Endothelial cell of umbilical vein (primary cell): ENCODE data around the gene RBM20. TPM values are rescaled to one million over a fixed set of nuclear protein-coding genes. Genes with fewer than 3 reads are reported as not detected.

Source experiments
- BruUV-seq: library from RNA; stranded (reverse); fragments of 400-500 nt; replicated peaks from 2 replicates; lab custom pipeline; 2021; lab: Mats Ljungman, UMichigan
- CTCF ChIA-PET: fragments of 300-600, 350-600 bp; sonication (Branson Sonifier 250); formaldehyde crosslinking; loops from one replicate; lab custom pipeline; 2021; ENCODE audit warnings: antibody characterized with exemption, inconsistent platforms; lab: Charles Lee
- POLR2A ChIA-PET: fragments of 300-600, 350-600 bp; sonication (Branson Sonifier 250); formaldehyde crosslinking; loops from one replicate; lab custom pipeline; 2021; ENCODE audit warnings: antibody characterized with exemption, inconsistent platforms; lab: Charles Lee
- DNase-seq: peaks from one replicate; pipeline ENCODE4 v3.0.0-alpha.2; 2011; ENCODE audit warnings: low read depth, low spot score
- FAIRE-seq: peaks from 2 replicates; lab custom pipeline; 2011; peaks lifted over from hg19 to GRCh38; lab: Jason Lieb, UNC
- H2AFZ ChIP-seq: 2 replicates; pipeline ENCODE4 v1.6.0; 2012; ENCODE audit warnings: low read depth, low read length, control low read depth, inconsistent platforms
- H3K27ac ChIP-seq: 2 replicates; pipeline ENCODE4 v1.5.1; 2011; ENCODE audit warnings: low read depth, mild to moderate bottlenecking, control low read depth, low read length, moderate library complexity; ENCODE audit not compliant: insufficient read depth
- H3K27me3 ChIP-seq, 2 experiments: 2 replicates each; pipeline versions ENCODE4 v1.6.0 to v1.6.1; 2011; ENCODE audit warnings: low read length in 2 of 2, mixed read lengths in 1 of 2; ENCODE audit not compliant: control insufficient read depth in 2 of 2, insufficient read depth in 2 of 2
- H3K36me3 ChIP-seq, 2 experiments: 2 replicates in 1 of 2; 3 replicates in 1 of 2; pipeline ENCODE4 v1.5.1; 2011; ENCODE audit warnings: low read length in 2 of 2, mild to moderate bottlenecking in 1 of 2, moderate library complexity in 1 of 2; ENCODE audit not compliant: control insufficient read depth in 2 of 2, insufficient read depth in 2 of 2; ENCODE audit errors: extremely low read depth in 1 of 2
- H3K4me1 ChIP-seq: 3 replicates; pipeline ENCODE4 v1.5.1; 2011; ENCODE audit warnings: mild to moderate bottlenecking, low read length; ENCODE audit not compliant: control insufficient read depth, insufficient read depth; ENCODE audit errors: extremely low read depth
- H3K4me2 ChIP-seq: 2 replicates; pipeline ENCODE4 v1.6.1; 2011; ENCODE audit warnings: low read length, control low read depth, mixed read lengths; ENCODE audit not compliant: insufficient read depth
- H3K4me3 ChIP-seq, 3 experiments: fragments of 200-600 bp in 1 of 3; sonication (generic), shearing (Covaris generic) in 1 of 3; replicated peaks in 1 of 3; 2 replicates each; pipeline ENCODE4 v1.5.1; 2011 to 2016; ENCODE audit warnings: control low read depth in 3 of 3, low read length in 3 of 3, mild to moderate bottlenecking in 2 of 3, inconsistent platforms in 1 of 3, low read depth in 1 of 3, moderate library complexity in 1 of 3; ENCODE audit not compliant: insufficient read depth in 1 of 3
- H3K79me2 ChIP-seq: 2 replicates; pipeline ENCODE4 v1.6.0; 2012; ENCODE audit warnings: low read length, inconsistent platforms; ENCODE audit not compliant: control insufficient read depth, insufficient read depth
- H3K9ac ChIP-seq: replicated peaks from 2 replicates; pipeline ENCODE3; 2011; ENCODE audit warnings: low read length, control low read depth; ENCODE audit not compliant: insufficient read depth; ENCODE audit errors: extremely low read depth
- H3K9me1 ChIP-seq: replicated peaks from 3 replicates; pipeline ENCODE4 v1.6.0; 2011; ENCODE audit warnings: mild to moderate bottlenecking, low read length; ENCODE audit not compliant: control insufficient read depth, insufficient read depth; ENCODE audit errors: extremely low read depth
- H3K9me3 ChIP-seq: replicated peaks from 2 replicates; pipeline ENCODE4 v1.5.1; 2012; ENCODE audit warnings: low read length, inconsistent platforms; ENCODE audit not compliant: control insufficient read depth, insufficient read depth
- H4K20me1 ChIP-seq: replicated peaks from 2 replicates; pipeline ENCODE3; 2011; ENCODE audit warnings: mild to moderate bottlenecking, low read length; ENCODE audit not compliant: control insufficient read depth, insufficient read depth; ENCODE audit errors: extremely low read depth
- EZH2 ChIP-seq: IDR thresholded peaks from 2 replicates; pipeline ENCODE4 v1.6.1; 2012; ENCODE audit warnings: borderline replicate concordance, low read depth, mild to moderate bottlenecking, moderate library complexity, low read length, inconsistent platforms; ENCODE audit not compliant: severe bottlenecking
- FOS ChIP-seq: IDR thresholded peaks from 2 replicates; pipeline ENCODE4 v1.6.1; 2011; ENCODE audit warnings: mild to moderate bottlenecking, low read length, moderate library complexity, borderline replicate concordance; ENCODE audit not compliant: insufficient read depth
- GATA2 ChIP-seq: IDR thresholded peaks from 2 replicates; pipeline ENCODE4 v1.7.0; 2011; ENCODE audit warnings: low read depth, mild to moderate bottlenecking, moderate library complexity, mixed read lengths, low read length; ENCODE audit not compliant: insufficient read length, insufficient read depth
- JUN ChIP-seq: IDR thresholded peaks from 2 replicates; pipeline ENCODE4 v1.6.1; 2011; ENCODE audit warnings: borderline replicate concordance, low read depth; ENCODE audit not compliant: insufficient read length, insufficient read depth
- MYC ChIP-seq: IDR thresholded peaks from one replicate; pipeline ENCODE4 v1.6.1; 2011; ENCODE audit warnings: mild to moderate bottlenecking, low read depth, low read length
- POLR2A ChIP-seq: IDR thresholded peaks from 2 replicates; pipeline ENCODE4 v1.6.1; 2012; ENCODE audit warnings: low read depth, mild to moderate bottlenecking, control low read depth, low read length
- POLR2AphosphoS5 ChIP-seq: IDR thresholded peaks from 2 replicates; pipeline ENCODE4 v1.6.1; 2012; ENCODE audit warnings: low read depth, mild to moderate bottlenecking, control low read depth, low read length, moderate library complexity; ENCODE audit not compliant: insufficient read depth
- dilution Hi-C: fragments of 300-500 bp; cut with MboI; formaldehyde crosslinking; loops from one replicate; pipeline ENCODE4 v1.15.0; 2019; ENCODE audit warnings: low sequenced_read_pairs; ENCODE audit not compliant: extremely low pct_ligation_motif_present
- intact Hi-C: fragments of 100-400 bp; cut with micrococcal nuclease; formaldehyde crosslinking; loops from one replicate; pipeline ENCODE4 v1.10.0; 2022
- polyA plus RNA-seq, 4 experiments: library from polyadenylated mRNA; depleted of rRNA in 3 of 4; stranded (reverse) in 3 of 4; unstranded in 1 of 4; fragments of >200 nt; gene quantifications; 2 replicates each; pipeline versions ENCODE4 v1.2.1 to v1.2.3, GENCODE V29; 2011 to 2012; ENCODE audit warnings: missing spikeins in 1 of 4
- total RNA-seq: library from RNA; stranded (reverse); gene quantifications from 2 replicates; pipeline ENCODE4 v1.2.3, GENCODE V29; 2021
- TF ChIP-seq, protein P1 (sequence below): IDR thresholded peaks from 2 replicates; pipeline ENCODE4 v1.6.1; 2011; ENCODE audit not compliant: insufficient read depth, insufficient read length
- TF ChIP-seq, protein P2 (sequence below), 2 donors: IDR thresholded peaks; 1 replicate in 1 of 2; 2 replicates in 1 of 2; pipeline ENCODE4 v1.5.1; 2011; ENCODE audit warnings: low read length in 2 of 2, mild to moderate bottlenecking in 2 of 2, moderate library complexity in 2 of 2, control low read depth in 1 of 2, inconsistent platforms in 1 of 2, low read depth in 1 of 2; ENCODE audit not compliant: insufficient read depth in 1 of 2; ENCODE audit errors: extremely low read depth in 1 of 2

Gene RBM20
- total and polyA plus RNA-seq, 2 donors (not counting 3 experiments of a cell fraction or from before 2014, with no cell fraction given), result 0.04 TPM; not detected in 1

DNA sequence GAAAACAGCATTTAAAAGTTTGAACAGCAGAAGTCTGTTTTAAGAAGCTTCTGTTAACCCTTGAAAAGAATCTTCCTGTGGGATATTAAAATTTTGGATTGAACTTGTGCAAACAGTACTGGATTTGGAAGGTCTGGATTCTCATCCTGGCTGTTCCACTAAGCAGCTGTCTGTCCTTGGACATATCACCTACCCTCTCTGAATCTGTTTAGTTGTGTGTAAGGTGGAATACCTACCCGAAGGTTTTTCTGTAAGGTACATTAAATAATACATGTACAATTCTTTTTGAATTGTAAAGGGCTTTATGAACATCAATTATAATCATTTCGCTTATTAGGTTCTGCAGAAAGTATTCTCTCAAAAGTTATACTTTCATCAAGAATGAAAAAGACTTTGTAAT, 229.8 kb downstream of the RBM20 start:
- no peaks in the 10 kb centered on the region for H3K36me3 ChIP-seq
- dilution Hi-C loops, result no loop called here
- H3K79me2 ChIP-seq, result no peaks in the 10 kb centered on the region
- intact Hi-C loops, result loop anchor here (2.0 to 5.0 kb wide), 3 partner anchors 71 to 567 kb away; no protein-coding TSS in a partner anchor
- peak overlapping the region in 1 of 3 experiments; percentile 85 for H3K4me3 ChIP-seq
- no peak for TF ChIP-seq MYC
- TF ChIP-seq EZH2, result no peak
- TF ChIP-seq GATA2, result no peak
- no peak for TF ChIP-seq POLR2AphosphoS5
- TF ChIP-seq, protein P1, sequence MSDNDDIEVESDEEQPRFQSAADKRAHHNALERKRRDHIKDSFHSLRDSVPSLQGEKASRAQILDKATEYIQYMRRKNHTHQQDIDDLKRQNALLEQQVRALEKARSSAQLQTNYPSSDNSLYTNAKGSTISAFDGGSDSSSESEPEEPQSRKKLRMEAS, result no peak
- no peak for TF ChIP-seq FOS
- no peak for TF ChIP-seq POLR2A
- TF ChIP-seq, protein P2, sequence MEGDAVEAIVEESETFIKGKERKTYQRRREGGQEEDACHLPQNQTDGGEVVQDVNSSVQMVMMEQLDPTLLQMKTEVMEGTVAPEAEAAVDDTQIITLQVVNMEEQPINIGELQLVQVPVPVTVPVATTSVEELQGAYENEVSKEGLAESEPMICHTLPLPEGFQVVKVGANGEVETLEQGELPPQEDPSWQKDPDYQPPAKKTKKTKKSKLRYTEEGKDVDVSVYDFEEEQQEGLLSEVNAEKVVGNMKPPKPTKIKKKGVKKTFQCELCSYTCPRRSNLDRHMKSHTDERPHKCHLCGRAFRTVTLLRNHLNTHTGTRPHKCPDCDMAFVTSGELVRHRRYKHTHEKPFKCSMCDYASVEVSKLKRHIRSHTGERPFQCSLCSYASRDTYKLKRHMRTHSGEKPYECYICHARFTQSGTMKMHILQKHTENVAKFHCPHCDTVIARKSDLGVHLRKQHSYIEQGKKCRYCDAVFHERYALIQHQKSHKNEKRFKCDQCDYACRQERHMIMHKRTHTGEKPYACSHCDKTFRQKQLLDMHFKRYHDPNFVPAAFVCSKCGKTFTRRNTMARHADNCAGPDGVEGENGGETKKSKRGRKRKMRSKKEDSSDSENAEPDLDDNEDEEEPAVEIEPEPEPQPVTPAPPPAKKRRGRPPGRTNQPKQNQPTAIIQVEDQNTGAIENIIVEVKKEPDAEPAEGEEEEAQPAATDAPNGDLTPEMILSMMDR (IDR thresholded peaks at IDR 0.05; ENCODE audit: extremely low read depth in 1 of 2, insufficient read depth in 1 of 2, low read depth in 1 of 2, low read length in 2 of 2), result no peak
- no peak for TF ChIP-seq JUN
- ChIA-PET CTCF (interaction anchor here (0.8 to 1.8 kb wide), 2 partner anchors 9 to 20 kb away, joined by 3 to 4 read pairs; no protein-coding TSS in a partner anchor), POLR2A (no interaction called here)
- FAIRE-seq (no peak), DNase-seq (peak; percentile 4)
- peaks cover 0 to 3% of the 10 kb centered on the region in 2 experiments for H3K27me3 ChIP-seq
- H4K20me1 ChIP-seq, result no peaks in the 10 kb centered on the region
- H2AFZ ChIP-seq, result no peak overlapping the region
- H3K4me2 ChIP-seq, result peak overlapping the region; percentile 99
- H3K9ac ChIP-seq, result no peak overlapping the region
- H3K9me1 ChIP-seq, result no peaks in the 10 kb centered on the region
- H3K27ac ChIP-seq, result no peak overlapping the region
- H3K4me1 ChIP-seq, result peaks cover 21% of the 10 kb centered on the region
- H3K9me3 ChIP-seq, result no peaks in the 10 kb centered on the region
- no TSS peak for BruUV-seq
